ENCODE data around the gene MRPS31. TPM values are rescaled to one million over a fixed set of nuclear protein-coding genes. Genes with fewer than 3 reads are reported as not detected.

The MRPS31 gene
- total RNA-seq, 1 experiment from 2014 or later, result 26.1 TPM

Other genes with a start within 250 kb of the MRPS31 start
- gene FOXO1, start 104.5 kb downstream of the MRPS31 start, total RNA-seq (2014; rRNA removed; shearing (Covaris generic)), result 1.1 and 2.3 TPM in 2 replicates
- 25.3 and 38.5 TPM in 2 replicates for gene SLC25A15, start 18.4 kb upstream of the MRPS31 start, total RNA-seq (2014; rRNA removed; shearing (Covaris generic))
- gene ELF1, start 248.1 kb upstream of the MRPS31 start, total RNA-seq (2014; rRNA removed; shearing (Covaris generic)), result 6.9 and 8.8 TPM in 2 replicates